Activated gamma-delta T cell treated with anti-CD3 and anti-CD28 coated beads, Interleukin-2, amount 50 U/mL, for 16 hours (primary cell): Measurements from ENCODE around the gene MYCBP2.
"Not testable (repeated sequence)": the region's sequence is repeated elsewhere in the genome, so short reads cannot be mapped to it uniquely, and the experiment has no call there.

Source experiments
- DNase-seq: peaks from one replicate; pipeline ENCODE4 v3.0.0-alpha.2; 2020; ENCODE audit warnings: low read depth

The MYCBP2 gene

GRCh38 chr13:77326905-77327604 lies at the start of gene MYCBP2:
MYCBP2 (minus strand) TSS chr13:77327094; CDS start chr13:77326775, 319 bp downstream.
- DNase-seq, result peak; percentile 96

GRCh38 chr13:77375560-77376108 lies 48.7 kb upstream of the MYCBP2 start:
- no peak for DNase-seq

GRCh38 chr13:77374786-77375185 lies 47.9 kb upstream of the MYCBP2 start:
- no peak for DNase-seq

GRCh38 chr13:77374339-77374738 lies 47.4 kb upstream of the MYCBP2 start:
- DNase-seq, result no peak

- no peak for DNase-seq
Observed at GRCh38 chr13:77373502-77373901, 46.6 kb upstream of the MYCBP2 start.

- no peak for DNase-seq
Observed at GRCh38 chr13:77372275-77372674, 45.4 kb upstream of the MYCBP2 start.

GRCh38 chr13:77370888-77371287 lies 44.0 kb upstream of the MYCBP2 start:
- DNase-seq, result no peak

- no peak for DNase-seq
Observed at GRCh38 chr13:77362166-77362565, 35.3 kb upstream of the MYCBP2 start.

- DNase-seq, result no peak
Observed at GRCh38 chr13:77360032-77360685, 33.3 kb upstream of the MYCBP2 start.

GRCh38 chr13:77359171-77359570 lies 32.3 kb upstream of the MYCBP2 start:
- DNase-seq, result no peak

GRCh38 chr13:77358001-77358400 lies 31.1 kb upstream of the MYCBP2 start:
- no peak for DNase-seq

- DNase-seq, result no peak
Observed at GRCh38 chr13:77356155-77356554, 29.3 kb upstream of the MYCBP2 start.

- DNase-seq, result no peak
Observed at GRCh38 chr13:77353995-77354394, 27.1 kb upstream of the MYCBP2 start.

- DNase-seq, result no peak
Observed at GRCh38 chr13:77351315-77351714, 24.4 kb upstream of the MYCBP2 start.

GRCh38 chr13:77350811-77351210 lies 23.9 kb upstream of the MYCBP2 start:
- DNase-seq, result no peak

GRCh38 chr13:77349365-77349764 lies 22.5 kb upstream of the MYCBP2 start:
- DNase-seq, result no peak

- not testable (repeated sequence) for DNase-seq
Observed at GRCh38 chr13:77347351-77347750, 20.5 kb upstream of the MYCBP2 start.

GRCh38 chr13:77345150-77345780 lies 18.4 kb upstream of the MYCBP2 start:
- DNase-seq, result no peak

GRCh38 chr13:77343841-77344240 lies 16.9 kb upstream of the MYCBP2 start:
- DNase-seq, result no peak

- DNase-seq, result no peak
Observed at GRCh38 chr13:77339408-77339807, 12.5 kb upstream of the MYCBP2 start.

GRCh38 chr13:77338961-77339401 lies 12.1 kb upstream of the MYCBP2 start:
- DNase-seq, result no peak

- no peak for DNase-seq
Observed at GRCh38 chr13:77338329-77338728, 11.4 kb upstream of the MYCBP2 start.

- no peak for DNase-seq
Observed at GRCh38 chr13:77337159-77337558, 10.3 kb upstream of the MYCBP2 start.
